ENCODE data around the gene SPINK4. TPM values are rescaled to one million over a fixed set of nuclear protein-coding genes. Genes with fewer than 3 reads are reported as not detected.

Gene SPINK4, protein sequence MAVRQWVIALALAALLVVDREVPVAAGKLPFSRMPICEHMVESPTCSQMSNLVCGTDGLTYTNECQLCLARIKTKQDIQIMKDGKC
- polyA plus RNA-seq (ENCODE audit: insufficient read depth in 1 of 5, insufficient read length in 5 of 5, low replicate concordance in 1 of 5), result not detected
- long read RNA-seq, donor 1, result 0 reads
- long read RNA-seq, donor 2, result 0 reads
- long read RNA-seq, donor 3, result 0 reads
- long read RNA-seq, donor 4, result 0 reads
- long read RNA-seq, donor 5, result 0 reads
- long read RNA-seq, donor 6, result 0 reads
- long read RNA-seq, donor 7, result 0 reads
- long read RNA-seq, donor 8, result 0 reads

DNA sequence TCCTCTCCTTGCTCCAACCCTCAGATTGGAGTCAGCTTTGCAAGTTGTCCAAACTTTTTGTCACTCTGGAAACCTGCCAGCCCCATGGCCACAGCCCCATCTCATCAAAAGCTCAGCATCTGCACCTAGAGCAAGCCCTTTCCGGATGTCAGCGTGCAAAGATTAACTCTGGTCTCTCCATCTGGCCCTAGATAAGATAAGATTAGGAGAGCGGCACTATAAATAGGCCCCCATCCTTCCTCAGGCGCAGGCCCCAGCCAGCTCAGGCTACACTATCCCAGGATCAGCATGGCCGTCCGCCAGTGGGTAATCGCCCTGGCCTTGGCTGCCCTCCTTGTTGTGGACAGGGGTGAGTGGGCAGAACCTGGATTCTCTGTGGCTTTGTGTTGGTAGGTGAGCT, at the start of gene SPINK4:
Gene SPINK4, plus strand, starts transcription at position 247 of the 400 bp plus-strand sequence. Its CDS starts 42 bp downstream, at position 289.
- peak in 1 of 2 donors; percentile 30 for DNase-seq

DNA sequence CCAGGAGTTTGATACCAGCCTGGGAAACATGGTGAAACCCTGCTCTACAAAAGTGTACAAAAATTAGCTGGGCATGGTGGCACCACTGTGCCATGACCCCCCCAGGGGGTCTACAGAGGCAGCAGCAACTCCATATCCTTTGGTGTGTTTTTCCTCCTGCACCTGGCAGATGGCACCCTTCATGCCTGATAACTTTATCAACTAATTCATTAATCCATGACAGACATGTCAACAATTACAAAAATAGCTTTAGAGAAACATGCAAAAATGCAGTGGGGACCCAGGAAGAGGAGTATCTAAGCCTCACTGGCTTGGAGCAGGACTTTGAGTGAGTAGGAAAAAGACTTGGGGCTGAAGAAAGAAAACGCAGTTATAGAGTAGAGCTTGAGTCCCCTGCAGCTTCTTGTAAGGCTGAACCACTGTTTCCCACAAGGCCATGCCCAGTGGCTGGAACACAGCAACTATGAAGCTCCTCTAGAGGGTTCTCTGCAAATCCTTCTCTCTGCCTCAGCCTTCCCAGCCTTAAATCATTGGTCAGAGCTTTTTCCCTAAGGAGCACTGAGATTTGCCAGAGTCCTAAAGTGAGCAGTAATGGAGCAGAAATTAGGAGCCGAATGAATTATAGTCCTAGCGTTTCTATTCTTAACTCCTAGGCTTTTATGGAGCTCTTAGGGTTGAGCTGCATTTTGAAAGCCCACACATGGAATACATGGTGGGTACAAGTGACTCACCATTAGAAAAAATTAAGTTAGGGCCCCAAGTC, 47.3 kb upstream of the SPINK4 start:
- no peak for DNase-seq

DNA sequence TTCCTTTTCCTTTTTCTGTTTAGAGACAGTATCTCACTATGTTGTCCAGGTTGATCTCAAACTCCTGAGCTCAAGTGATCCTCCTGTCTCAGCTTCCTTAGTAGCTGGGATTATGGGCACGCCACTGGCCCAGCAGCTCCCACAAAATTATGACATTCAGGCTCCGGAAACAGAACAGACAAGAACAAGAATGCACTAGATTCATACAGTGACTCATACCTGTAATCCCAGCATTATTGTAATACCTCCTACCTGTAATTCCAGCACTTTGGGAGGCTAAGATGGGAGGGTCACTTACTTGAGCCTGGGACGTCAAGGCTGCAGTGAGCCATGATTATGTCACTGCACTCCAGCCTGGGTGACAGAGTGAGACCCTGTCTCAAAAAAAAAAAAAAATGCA, 46.1 kb upstream of the SPINK4 start:
- DNase-seq, result no peak

DNA sequence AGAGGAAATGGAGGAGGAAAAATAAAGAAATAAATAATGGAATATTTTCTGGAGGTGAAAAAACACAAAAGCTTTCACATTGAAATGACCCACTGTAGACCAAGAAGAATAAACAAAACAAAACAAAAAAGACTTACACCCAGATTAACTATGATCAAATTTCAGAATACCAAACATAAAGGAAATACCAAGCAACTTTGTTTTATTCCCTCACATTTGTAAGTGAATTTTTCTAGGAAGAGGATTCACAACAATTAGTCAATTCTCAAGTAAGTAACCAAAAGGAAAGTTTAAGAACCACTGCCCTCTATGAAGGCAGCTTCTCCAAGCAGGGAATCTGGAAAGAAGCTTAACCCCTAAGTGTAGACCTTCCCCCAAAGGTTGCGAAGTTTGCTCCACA, 43.2 kb upstream of the SPINK4 start:
- DNase-seq, result no peak

DNA sequence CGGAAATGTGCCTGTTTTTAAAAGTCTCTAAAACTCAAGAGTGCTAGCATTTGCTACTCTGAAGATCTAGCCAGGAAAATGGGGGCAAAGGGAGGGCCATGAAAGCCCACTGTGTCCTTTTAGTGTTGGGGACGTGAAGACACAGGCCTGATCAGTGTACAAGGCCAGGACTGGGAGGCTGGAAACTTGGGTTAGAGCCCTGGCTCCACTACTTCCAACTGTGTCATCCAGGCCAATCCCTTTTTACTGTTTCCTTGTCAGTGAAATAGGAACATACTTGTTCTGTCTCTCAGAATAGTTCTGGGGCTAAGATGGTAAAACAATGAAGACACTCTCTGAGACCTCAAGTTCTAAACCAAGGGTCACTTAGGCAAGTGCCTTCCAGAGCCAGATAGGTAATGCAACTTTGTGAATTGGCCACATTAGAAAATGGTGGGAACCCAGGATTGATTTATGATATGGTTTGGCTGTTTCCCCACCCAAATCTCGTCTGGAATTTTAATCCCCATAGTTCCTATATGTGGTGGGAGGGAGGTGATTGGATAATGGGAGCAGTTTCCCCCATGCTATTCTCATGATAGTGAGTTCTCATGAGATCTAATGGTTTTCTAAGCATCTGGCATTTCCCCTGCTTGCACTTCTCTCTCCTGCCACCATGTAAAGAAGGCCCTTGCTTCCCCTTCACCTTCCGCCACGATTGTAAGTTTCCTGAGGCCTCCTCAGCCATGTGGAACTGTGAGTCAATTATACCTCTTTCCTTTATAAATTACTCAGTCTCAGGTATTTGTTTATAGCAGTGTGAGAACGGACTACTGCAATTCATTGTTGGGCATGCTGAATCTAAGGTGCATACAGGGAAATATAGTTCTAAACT, 42.5 kb upstream of the SPINK4 start:
- no peak for DNase-seq

DNA sequence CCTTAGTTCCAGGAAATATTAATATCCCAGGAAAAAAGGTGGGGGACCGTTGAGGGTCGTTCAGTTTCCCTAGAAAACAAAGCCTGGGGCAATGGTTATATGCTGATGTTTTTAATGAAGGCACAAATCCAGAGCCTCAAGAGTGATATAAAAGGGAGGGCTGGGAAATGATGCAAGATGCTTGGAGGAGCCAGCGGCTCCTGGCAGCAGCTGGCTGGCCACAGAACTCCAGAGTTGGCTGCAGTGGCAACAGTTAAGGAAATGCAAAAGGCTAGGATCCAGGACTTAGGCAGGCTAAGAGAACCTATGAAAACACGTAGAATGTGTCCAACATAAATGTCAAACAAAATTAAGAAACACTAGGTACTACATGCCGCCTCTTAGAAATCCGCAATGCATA, 41.8 kb upstream of the SPINK4 start:
- peak; percentile 47 to 68 for DNase-seq

DNA sequence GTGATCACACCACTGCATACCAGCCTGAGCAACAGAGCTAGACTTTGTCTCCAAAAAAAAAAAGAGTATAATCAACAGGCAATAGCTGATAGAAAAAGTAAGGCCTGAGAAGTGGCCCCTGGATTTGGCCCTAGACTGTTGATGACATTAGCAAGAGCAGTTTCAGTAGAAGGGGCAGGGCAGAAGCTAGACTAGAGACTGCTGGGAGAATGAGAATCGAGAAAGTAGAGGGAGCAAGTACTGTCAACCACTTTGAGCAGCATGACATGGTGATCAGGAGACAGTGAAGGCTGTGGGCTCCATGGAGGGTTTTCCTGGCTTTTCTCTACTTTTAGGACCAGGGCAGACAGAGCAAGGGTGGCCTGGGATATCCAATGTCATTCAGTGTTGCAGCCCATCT, 37.9 kb upstream of the SPINK4 start:
- DNase-seq, result no peak

DNA sequence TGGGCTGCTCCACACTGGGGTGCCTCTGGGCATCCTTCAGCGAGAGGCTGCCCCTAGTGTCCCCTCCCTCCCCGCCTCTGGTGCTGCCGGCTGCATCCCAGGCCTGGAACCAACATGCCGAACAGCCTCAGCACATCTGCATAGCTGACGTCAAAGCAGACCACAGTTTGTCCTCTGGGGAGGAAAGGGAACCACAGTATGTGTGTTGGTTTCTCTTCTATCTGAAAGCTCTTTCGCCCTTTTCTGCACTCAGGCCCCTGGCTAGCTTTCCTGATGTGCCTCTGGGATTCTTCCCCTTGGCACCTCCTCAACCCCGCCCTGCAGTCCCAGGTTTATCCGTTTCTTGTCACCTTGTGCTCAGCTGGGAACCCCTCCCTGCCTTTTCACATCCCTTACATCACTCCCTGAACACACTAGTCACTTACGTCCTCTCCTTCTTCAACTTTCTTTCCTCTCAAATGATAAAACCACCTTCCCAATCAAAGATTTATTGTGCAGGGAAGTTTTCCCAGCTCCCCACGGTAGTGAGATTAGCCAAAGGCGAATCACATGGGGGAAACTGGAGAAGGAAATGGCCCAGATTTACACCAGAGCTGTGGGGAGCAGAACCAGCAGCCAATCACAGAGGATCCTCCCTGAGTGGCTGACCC, 37.3 kb upstream of the SPINK4 start:
- no peak for DNase-seq

DNA sequence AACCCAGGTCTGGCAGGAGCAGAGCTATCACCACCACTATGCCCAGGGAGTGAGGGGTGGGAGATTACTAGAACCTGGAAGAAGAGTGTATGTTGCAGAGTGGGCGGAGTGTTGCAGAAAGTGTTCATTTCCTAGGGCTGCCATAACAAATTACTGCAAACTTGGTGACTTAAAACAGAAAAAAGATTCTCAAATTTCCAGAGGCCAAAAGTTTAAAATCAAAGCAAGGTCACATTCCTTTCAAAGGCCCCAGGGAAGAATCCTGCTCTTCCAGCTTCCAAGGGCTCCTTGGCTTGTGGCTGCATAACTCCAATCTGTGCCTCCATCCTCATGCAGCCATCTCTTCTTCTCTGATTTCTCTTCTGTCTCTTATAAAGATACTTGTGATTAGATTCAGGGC, 30.6 kb upstream of the SPINK4 start:
- no peak for DNase-seq

DNA sequence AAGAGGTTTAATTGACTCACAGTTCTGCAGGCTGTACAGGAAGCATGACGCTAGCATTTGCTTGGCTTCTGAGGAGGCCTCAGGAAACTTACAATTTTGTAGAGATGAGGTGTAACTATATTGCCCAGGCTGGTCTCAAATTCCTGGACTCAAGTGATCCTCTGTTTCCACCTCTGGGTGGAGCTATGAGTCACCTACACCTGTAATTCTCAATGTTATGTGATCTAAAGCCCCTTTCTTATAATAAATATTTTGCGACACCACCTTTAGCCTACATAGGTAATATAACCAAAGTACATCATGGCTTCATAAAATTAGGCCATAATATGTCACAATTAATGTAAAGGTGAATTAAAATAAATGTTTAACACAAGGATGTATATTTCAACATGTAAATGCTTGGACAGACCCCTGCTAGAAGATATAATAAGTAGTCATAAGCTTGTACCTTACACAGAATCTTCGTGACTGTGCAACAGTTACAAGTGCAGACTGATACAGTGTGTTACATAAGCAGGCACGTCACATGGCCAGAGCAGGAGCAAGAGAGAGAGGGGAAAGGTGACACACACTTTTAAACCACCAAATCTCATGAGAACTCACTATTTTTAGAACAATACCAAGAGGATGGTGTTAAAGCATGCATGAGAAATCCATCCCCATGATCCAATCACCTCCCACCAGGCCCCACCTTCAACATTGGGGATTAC, 29.8 kb upstream of the SPINK4 start:
- DNase-seq, result no peak

DNA sequence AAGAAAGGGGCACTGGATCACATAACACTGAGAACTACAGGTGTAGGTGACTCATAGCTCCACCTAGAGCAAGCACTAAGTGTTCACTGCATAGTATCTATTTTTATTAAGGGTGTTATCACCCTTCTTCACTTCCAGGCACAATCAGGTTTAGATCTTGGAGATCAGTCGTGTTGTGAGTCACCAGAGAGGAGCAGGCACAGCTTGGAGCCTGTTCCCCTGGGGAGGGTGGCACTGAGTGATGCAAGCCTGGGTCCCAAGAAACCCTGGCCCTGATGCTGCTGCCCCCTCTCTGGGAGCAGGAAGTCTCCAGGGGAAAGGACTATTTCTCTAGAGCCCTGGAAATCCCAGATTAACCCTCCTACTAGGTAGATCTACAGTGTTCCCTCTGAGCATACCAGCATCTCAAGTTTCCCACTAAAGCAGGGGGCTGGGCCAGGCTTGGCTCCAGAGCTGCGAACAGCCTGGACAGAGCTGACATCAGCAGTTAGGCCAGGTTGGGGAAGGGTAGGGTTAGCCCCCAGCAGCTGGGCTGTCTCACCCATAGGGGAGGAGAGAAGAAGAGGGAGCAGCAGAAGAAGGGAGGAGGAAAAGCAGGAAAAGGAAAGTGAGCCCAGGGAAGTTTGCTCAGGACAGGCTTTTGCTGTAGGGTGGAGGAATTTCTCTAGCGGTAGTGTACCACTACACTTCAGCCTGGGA, 28.1 kb upstream of the SPINK4 start:
- DNase-seq, result peak; percentile 59

DNA sequence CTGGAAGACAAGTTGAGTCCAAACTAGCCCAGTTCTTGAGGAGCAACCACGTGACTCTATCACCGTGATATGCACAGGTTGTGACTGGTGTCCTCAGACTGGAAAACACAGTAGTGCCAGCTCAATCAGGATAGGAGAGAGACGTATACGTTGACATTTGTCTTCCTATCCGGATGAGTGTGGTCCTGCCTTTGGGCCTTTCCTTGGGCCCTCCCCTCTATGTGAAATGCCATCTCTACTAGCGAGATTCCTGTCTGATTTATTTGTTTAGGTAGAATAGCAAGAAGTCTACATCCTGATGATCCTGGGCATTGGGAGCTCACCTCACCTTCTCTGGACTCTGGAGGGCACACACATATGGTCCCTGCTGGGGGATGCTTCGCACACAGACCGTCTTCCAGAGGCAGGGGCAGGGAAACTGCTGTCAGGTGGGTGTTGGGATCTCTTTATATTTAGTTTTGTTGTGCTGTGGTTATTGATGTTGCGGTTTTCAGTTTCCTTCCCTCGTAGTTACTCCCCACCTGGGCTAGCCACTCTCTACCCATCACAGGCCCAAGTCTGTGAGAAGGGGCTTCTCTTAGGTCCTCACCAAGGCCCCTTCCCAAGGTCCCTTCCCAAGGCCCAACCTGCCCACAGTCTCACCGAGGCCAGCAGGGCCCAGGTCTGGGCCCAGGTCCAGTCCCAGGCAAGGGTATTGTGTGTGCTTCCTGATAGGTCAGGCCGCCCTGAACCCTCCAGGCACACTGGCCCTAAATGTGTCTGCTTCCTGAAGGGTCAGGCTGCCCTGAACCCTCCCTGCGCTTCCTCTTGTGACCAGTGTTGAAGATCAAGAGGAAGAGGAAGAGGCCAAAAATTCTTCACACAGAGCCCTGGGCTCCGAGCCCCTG, 19.0 kb upstream of the SPINK4 start:
- no peak for DNase-seq

DNA sequence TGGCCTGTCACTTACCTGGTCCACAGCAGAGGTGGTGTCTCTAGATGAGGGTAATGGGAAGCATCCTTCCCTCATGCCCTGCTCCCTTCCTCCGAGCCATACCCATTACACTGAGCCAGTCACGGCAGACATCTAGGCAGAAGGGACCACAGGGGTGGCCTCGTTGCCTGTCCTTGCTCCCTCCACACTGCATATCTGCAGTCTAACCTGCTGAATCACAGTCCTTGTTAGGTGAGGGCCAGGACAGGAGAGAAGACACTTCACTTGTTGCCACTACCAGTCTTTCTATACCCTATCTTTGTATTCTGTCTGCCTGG, 18.4 kb upstream of the SPINK4 start:
- DNase-seq, result no peak

DNA sequence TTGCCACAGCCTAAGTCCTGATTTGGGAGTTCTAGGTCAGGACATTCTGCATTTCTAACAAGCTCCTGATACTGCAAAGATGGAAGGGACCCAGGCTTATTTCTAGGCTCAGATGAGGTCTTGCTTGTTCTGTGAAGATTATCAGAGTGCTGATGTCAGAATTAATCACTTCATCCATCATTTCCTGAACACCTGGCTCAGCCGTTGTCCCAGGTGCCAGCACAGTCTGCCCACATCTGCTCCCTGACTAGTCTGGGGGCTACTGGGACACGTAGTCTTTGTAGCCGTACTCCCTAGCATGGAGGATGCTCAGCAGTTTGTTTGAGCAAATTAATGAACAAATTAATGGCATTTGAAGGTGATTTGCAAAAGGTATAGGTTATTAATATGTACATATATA, 17.9 kb upstream of the SPINK4 start:
- no peak for DNase-seq

DNA sequence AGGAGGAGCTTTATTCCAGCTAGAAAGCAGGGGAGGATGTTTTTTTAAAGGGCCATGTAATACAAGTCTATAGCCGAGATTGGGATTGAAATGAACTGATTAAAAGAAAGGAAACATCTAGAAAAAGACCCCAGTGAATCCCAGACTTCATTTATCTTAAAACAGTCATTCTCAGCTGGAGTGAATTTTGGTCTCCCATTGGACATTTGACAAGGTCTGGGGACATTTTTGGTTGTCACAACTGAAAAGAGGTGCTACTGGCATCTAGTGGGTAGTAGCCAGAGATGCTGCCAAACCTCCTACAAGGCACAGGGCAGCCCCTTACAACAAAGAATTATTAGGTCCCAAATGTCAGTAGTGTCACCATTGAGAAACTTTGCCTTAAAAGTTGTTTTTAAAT, 16.3 kb upstream of the SPINK4 start:
- DNase-seq, result no peak

DNA sequence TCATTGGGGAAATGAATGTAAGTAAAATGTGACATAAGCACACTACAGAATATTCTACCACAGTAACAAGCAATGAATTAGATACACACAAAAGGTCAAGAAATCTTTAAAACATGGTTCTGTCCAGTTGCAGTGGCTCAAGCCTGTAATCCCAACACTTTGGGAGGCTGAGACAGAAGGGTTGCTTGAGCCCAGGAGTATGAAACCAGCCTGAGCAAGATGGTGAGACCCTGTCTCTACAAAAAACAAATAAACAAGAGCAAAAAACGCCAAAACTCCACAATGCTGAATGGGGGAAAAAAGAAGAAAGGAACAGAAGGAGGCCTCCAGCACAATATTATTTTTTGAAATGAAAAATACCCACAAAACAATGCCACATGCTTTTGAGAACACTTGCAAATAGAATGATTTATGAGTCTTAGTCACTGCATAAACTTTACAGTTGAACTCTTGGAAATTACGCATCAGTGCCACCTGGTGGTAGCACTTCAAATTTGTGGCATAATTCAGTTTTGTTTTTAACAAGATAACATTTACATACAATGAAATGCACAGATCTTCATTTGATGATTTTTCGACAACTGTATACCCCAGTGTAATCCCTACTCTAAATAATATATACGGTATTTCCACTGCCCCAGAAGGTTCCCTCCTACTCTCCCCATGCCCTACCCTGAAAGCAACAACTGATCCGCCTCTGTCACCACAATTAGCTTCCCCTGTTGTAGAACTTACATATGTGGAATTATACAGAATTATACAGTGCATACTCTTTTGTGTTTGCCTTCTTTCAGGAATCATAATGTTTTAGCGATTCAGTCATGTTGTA, 14.4 kb upstream of the SPINK4 start:
- DNase-seq, result peak; percentile 65 to 73

DNA sequence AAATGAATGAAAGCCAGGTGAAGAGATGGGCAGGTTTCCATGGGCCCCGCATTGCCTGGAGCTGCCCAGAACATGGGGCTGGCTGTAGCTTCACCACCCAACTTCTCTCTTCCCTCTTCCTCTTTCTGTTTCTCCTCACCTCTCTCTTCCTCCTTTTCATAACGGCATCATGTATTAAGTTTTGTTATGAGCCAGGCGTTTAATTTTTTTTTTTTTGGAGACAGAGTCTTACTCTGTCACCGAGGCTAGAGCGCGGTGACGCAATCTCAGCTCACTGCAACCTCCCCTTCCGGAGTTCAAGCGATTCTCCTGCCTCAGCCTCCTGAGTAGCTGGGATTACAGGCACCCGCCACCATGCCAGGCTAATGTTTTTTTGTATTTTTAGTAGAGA, 13.0 kb upstream of the SPINK4 start:
- no peak for DNase-seq

DNA sequence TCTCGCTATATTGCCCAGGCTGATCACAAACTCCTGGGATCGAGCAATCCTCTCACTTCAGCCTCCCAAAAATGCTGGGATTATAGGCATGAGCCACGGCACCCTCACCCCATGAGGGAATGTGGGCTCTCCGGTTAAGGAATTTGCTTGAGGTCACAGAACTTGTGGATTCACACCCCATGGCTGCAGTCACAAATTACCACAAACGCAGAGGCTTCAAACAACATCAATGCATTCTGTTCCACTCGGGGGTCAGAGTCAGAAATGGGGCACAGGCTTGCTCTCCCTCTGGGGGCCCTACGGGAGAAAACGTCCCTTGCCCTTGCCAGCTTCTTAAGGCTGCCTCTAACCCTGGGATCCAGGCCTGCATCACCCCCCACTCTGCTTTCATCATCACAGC, 12.2 kb upstream of the SPINK4 start:
- DNase-seq, result no peak

DNA sequence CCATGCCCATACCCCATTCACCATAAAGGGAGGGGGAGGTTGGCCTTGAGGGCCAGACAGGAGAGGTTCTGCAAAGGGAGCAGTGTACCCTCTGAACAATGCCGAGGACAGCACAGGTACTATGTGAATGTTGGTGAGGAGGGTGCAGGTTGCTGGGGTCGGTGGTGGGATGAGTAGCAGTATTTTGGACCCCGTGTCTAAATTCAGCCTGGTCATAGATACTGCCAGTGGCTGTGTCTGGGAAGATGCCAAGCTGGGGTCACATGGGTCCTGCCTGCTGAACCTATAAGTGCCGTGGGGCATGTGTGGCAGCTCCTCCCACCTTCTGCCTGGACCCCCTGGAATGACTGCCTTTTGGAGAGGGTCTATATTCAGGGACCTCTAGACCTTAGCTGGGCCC, 11.4 kb upstream of the SPINK4 start:
- DNase-seq, result no peak
